ENCODE results near the gene FAXDC2.
"Not testable (repeated sequence)": the region's sequence is repeated elsewhere in the genome, so short reads cannot be mapped to it uniquely, and the experiment has no call there.

Gene FAXDC2

DNA sequence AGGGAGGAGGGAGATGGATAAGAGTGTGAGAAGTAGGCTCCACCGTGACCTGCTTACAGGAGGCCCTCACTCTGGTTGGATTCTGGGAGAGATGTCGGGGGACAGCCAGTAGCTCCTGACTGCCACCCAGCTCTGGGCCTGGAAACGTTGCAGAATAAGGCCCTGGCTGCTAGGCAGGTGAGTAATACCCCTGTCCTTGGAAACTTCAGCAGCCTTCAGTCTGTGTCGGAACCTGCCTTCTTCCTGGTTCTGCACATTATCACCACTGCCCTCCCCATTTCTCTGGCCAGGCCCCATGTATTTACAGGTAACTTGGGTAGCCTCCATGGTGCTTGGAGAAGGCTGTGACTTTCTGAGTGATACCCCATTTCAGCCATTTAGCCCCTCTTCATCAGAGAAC is 26.8 kb downstream of the FAXDC2 start:
- no peak for TF ChIP-seq POLR2AphosphoS5 (IDR thresholded peaks at IDR 0.05; ENCODE audit: low read depth, low read length)
- no peak for TF ChIP-seq SPI1 (IDR thresholded peaks at IDR 0.05; ENCODE audit: low read depth, low read length)
- no peak for TF ChIP-seq PAX5 (IDR thresholded peaks at IDR 0.05; ENCODE audit: insufficient read depth, low read length, severe bottlenecking)
- TF ChIP-seq TAF1 (IDR thresholded peaks at IDR 0.05; ENCODE audit: low read depth, low read length) = no peak
- TF ChIP-seq POU2F2 (IDR thresholded peaks at IDR 0.05; ENCODE audit: low read depth, low read length) = no peak
- TF ChIP-seq POLR2A (IDR thresholded peaks at IDR 0.05; ENCODE audit: low read depth, low read length) = no peak
- FAIRE-seq = no peak
- DNase-seq (ENCODE audit: insufficient read length, low spot score) = no peak

DNA sequence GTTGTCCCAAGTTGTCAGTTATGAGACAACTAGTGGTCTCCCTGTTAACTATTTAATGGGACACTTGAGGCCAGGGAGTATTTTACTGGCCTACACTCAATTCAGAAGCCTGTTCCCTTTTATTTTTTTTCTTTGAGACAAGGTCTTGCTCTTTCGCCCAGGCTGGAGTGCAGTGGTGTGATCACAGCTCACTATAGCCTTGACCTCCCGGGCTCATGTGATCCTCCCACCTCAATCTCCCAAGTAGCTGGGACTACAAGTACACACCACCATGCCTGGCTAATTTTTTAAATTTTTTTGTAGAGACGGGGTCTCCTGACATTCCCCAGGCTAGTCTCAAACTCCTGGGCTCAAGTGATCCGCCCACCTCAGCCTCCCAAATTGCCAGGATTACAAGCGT is 27.5 kb downstream of the FAXDC2 start:
- not testable (repeated sequence) for FAIRE-seq

DNA sequence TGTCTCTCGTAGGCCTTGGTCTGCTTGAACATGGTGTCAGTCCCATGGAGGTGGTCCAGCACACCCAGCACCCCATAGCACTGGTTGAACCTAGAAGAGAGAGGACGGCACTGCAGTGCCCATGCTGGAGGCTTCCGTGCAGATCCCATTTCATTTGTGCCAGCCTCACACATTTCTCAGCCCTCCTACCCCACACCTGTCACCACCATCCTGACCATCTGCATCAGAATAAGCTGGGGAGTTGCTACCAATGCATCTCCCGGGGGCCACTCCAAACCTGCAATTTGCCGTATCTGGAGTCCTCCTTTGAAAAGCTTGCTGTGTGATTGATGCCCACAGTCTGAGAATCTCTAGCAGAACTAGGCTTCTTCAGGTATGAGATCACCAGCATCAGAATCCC is 30.0 kb downstream of the FAXDC2 start:
- FAIRE-seq = no peak
- no peak for DNase-seq (ENCODE audit: insufficient read length, low spot score)
- TF ChIP-seq SPI1 (IDR thresholded peaks at IDR 0.05; ENCODE audit: low read depth, low read length) = no peak
- TF ChIP-seq POLR2AphosphoS5 (IDR thresholded peaks at IDR 0.05; ENCODE audit: low read depth, low read length) = no peak
- TF ChIP-seq PAX5 (IDR thresholded peaks at IDR 0.05; ENCODE audit: insufficient read depth, low read length, severe bottlenecking) = no peak
- TF ChIP-seq POU2F2 (IDR thresholded peaks at IDR 0.05; ENCODE audit: low read depth, low read length) = no peak
- no peak for TF ChIP-seq TAF1 (IDR thresholded peaks at IDR 0.05; ENCODE audit: low read depth, low read length)
- TF ChIP-seq POLR2A (IDR thresholded peaks at IDR 0.05; ENCODE audit: low read depth, low read length) = no peak

More for the DNA sequence above, 27.5 kb downstream of the FAXDC2 start:
- DNase-seq (ENCODE audit: insufficient read length, low spot score) = not testable (repeated sequence)

DNA sequence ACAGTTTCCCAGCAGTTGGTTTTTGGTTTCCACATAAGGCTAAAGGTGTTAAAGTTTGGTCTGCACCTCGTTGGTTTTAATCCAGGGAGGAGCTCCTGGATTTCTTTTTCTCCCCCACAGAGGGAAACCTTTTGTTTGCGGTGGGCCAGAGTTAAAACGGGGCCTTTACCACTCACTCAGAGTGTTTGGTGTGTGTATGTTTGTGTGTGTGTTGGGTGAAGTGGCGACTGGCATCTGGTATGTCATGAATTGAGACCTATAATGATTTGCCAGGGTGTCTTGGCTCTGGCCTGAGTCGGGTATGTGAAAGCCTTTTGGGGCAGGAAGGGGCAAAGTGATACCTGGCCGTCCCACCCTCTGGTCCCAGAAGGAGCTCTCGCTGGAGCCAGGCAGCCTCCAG is 30.9 kb downstream of the FAXDC2 start:
- DNase-seq (ENCODE audit: insufficient read length, low spot score) (no peak), FAIRE-seq (no peak)
- TF ChIP-seq POLR2AphosphoS5 (IDR thresholded peaks at IDR 0.05; ENCODE audit: low read depth, low read length) (no peak), TAF1 (IDR thresholded peaks at IDR 0.05; ENCODE audit: low read depth, low read length) (no peak), SPI1 (IDR thresholded peaks at IDR 0.05; ENCODE audit: low read depth, low read length) (no peak), PAX5 (IDR thresholded peaks at IDR 0.05; ENCODE audit: insufficient read depth, low read length, severe bottlenecking) (no peak), POU2F2 (IDR thresholded peaks at IDR 0.05; ENCODE audit: low read depth, low read length) (no peak), POLR2A (IDR thresholded peaks at IDR 0.05; ENCODE audit: low read depth, low read length) (no peak)

DNA sequence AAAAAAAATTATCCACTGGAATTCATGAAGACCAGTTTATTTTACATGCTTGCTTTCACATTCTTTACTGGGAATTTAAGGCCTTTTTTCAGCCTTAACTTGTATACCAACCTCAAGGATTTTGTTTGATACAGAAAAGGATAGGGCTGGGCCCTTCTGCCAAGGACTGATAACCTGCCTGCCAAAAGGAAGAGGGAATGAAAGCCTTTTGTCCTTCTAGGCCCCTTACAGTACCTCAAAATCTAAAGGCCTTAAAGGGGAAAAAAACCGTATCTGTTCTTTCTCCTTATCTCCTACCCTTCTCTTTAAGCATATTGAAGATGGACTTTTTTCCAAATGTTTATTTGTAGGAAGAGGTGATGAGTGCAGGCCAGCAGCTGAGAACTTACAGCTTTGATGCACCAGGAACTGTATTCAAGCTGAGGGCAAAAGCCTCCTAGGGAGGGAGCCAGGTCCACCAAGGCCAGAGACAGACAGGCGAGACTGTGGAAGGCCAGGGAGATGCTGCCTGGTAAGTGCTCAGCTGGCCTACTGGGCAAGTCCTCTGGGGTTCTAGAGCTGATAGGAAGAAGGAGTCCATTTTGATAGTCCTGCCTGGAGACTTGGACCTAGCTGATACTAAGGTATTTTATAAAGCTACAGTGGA is 31.8 kb downstream of the FAXDC2 start:
- TF ChIP-seq POLR2A (IDR thresholded peaks at IDR 0.05; ENCODE audit: low read depth, low read length) (no peak), PAX5 (IDR thresholded peaks at IDR 0.05; ENCODE audit: insufficient read depth, low read length, severe bottlenecking) (no peak), TAF1 (IDR thresholded peaks at IDR 0.05; ENCODE audit: low read depth, low read length) (no peak), POU2F2 (IDR thresholded peaks at IDR 0.05; ENCODE audit: low read depth, low read length) (no peak), POLR2AphosphoS5 (IDR thresholded peaks at IDR 0.05; ENCODE audit: low read depth, low read length) (no peak), SPI1 (IDR thresholded peaks at IDR 0.05; ENCODE audit: low read depth, low read length) (no peak)
- DNase-seq (ENCODE audit: insufficient read length, low spot score) = no peak
- no peak for FAIRE-seq

DNA sequence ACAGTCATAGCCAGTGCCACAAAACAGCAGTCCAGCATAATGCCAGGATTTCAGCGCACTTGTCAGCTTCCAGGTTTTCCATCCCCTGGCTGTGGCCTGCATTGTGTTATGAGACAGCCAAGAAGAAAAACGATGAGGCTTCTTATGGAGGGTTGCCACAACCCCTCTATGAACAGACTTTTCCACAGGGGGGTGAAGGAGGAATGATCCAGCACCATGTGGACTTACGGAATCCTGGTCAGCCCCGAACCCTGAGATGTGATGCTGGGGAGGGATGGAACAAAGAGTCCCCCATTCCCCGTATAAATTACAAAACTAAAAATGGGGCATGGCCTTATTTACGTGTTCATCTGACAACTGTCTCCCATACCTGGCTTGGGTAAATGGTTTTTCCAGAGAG is 32.6 kb downstream of the FAXDC2 start:
- TF ChIP-seq POU2F2 (IDR thresholded peaks at IDR 0.05; ENCODE audit: low read depth, low read length) (no peak), POLR2AphosphoS5 (IDR thresholded peaks at IDR 0.05; ENCODE audit: low read depth, low read length) (no peak), TAF1 (IDR thresholded peaks at IDR 0.05; ENCODE audit: low read depth, low read length) (no peak), SPI1 (IDR thresholded peaks at IDR 0.05; ENCODE audit: low read depth, low read length) (no peak), PAX5 (IDR thresholded peaks at IDR 0.05; ENCODE audit: insufficient read depth, low read length, severe bottlenecking) (no peak), POLR2A (IDR thresholded peaks at IDR 0.05; ENCODE audit: low read depth, low read length) (no peak)
- FAIRE-seq (no peak), DNase-seq (ENCODE audit: insufficient read length, low spot score) (no peak)

DNA sequence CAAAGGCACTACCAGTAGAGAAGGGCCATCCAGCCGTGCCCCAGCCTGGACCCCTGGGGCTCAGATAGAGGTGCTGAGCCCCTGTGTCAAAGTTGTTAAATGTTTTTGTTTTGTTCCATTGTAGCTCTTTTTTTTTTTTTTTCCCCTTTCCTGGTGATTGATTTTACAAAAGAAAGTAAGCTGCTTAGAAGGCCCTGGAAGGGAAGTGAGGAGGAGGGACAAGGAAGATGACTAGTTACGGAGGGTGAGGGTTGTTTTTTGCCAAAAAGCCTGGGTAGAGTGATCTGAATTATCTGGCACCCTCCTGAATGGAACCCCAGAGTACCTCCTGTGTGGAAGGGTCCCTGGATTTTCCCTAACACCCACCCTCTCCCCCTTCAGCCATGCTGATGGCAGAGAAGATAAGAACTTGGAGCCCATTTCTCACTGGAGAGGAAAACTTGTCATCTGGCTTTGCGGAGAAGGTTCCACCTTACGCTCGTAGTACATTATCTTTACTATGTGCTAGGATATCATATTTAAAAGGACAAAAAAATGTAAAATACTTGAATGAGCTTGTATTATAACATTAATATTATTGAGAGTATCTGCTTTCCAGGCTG is 33.4 kb downstream of the FAXDC2 start:
- no peak for TF ChIP-seq TAF1 (IDR thresholded peaks at IDR 0.05; ENCODE audit: low read depth, low read length)
- no peak for TF ChIP-seq POU2F2 (IDR thresholded peaks at IDR 0.05; ENCODE audit: low read depth, low read length)
- TF ChIP-seq POLR2AphosphoS5 (IDR thresholded peaks at IDR 0.05; ENCODE audit: low read depth, low read length) = no peak
- no peak for TF ChIP-seq SPI1 (IDR thresholded peaks at IDR 0.05; ENCODE audit: low read depth, low read length)
- no peak for TF ChIP-seq POLR2A (IDR thresholded peaks at IDR 0.05; ENCODE audit: low read depth, low read length)
- TF ChIP-seq PAX5 (IDR thresholded peaks at IDR 0.05; ENCODE audit: insufficient read depth, low read length, severe bottlenecking) = no peak
- FAIRE-seq (no peak), DNase-seq (ENCODE audit: insufficient read length, low spot score) (no peak)

DNA sequence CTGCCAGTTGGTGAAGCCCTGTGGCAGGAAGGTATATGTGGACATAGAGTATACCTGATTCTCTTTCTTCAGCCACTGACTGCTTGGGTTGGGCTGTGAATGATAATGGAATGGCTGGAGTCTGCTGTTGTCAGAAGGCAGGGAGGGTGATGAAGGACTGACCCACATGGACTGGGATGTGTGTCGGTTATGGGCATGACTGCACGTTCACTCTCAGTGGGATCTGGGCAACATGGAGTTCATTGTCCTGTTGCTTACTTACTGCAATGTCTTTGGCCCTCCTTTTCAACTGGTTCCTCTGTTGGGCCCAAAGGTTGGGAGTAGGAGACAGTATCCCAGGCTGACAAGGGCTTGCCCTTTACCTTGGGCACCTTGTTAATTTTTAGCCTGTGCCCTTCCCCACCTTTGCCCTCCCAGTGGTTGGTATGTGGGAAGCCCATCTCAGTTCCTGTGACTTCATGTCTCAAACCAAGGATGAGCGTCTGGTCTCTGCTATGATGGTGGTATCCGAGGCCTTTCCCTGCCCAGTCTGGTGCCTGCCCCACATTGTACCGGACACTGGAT is 34.6 kb downstream of the FAXDC2 start:
- DNase-seq (ENCODE audit: insufficient read length, low spot score) = no peak
- TF ChIP-seq POU2F2 (IDR thresholded peaks at IDR 0.05; ENCODE audit: low read depth, low read length) = no peak
- TF ChIP-seq SPI1 (IDR thresholded peaks at IDR 0.05; ENCODE audit: low read depth, low read length) = no peak
- TF ChIP-seq PAX5 (IDR thresholded peaks at IDR 0.05; ENCODE audit: insufficient read depth, low read length, severe bottlenecking) = no peak
- TF ChIP-seq POLR2AphosphoS5 (IDR thresholded peaks at IDR 0.05; ENCODE audit: low read depth, low read length) = no peak
- TF ChIP-seq TAF1 (IDR thresholded peaks at IDR 0.05; ENCODE audit: low read depth, low read length) = no peak
- TF ChIP-seq POLR2A (IDR thresholded peaks at IDR 0.05; ENCODE audit: low read depth, low read length) = no peak
- no peak for FAIRE-seq

DNA sequence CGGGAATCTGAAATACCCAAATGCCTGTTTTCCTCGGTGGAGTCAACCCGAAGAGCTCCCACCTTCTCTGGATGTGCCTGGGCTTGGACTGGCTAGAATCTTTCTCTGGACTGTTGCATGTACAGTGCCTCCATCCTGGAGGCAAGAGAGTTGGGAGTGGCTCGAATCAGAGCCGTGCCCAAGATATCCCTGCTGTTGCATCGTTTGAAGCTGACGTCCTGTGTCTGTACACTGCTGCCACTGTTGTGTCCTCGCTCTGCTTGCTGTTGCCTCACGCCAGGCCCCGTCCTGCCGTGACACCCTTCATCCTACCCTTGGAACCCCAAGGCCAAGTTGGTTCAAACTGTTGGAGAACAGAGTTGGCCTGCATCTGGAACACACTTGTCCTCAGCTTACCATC is 35.4 kb downstream of the FAXDC2 start:
- FAIRE-seq (no peak), DNase-seq (ENCODE audit: insufficient read length, low spot score) (no peak)
- TF ChIP-seq TAF1 (IDR thresholded peaks at IDR 0.05; ENCODE audit: low read depth, low read length) (no peak), PAX5 (IDR thresholded peaks at IDR 0.05; ENCODE audit: insufficient read depth, low read length, severe bottlenecking) (no peak), SPI1 (IDR thresholded peaks at IDR 0.05; ENCODE audit: low read depth, low read length) (no peak), POU2F2 (IDR thresholded peaks at IDR 0.05; ENCODE audit: low read depth, low read length) (no peak)

DNA sequence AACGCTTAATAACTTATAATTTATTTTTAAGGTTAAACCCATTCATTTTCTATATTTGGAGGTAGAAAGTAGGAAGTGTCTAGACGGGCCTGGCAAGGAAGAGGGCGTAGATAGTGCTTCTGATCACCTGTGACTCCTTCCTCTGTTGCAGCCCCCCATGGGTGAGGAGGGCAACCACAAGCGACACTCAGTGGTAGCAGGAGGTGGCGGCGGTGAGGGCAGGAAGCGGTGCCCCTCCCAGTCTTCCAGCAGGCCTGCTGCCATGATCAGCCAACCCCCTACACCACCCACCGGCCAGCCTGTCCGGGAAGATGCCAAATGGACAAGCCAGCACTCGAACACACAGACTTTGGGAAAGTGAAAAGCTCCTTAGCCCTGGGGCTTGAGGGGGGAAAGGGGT is 36.7 kb downstream of the FAXDC2 start:
- DNase-seq (ENCODE audit: insufficient read length, low spot score) = no peak
- no peak for FAIRE-seq
- TF ChIP-seq SPI1 (IDR thresholded peaks at IDR 0.05; ENCODE audit: low read depth, low read length) = no peak
- TF ChIP-seq TAF1 (IDR thresholded peaks at IDR 0.05; ENCODE audit: low read depth, low read length) = no peak
- TF ChIP-seq POLR2A (IDR thresholded peaks at IDR 0.05; ENCODE audit: low read depth, low read length) = no peak
- no peak for TF ChIP-seq POU2F2 (IDR thresholded peaks at IDR 0.05; ENCODE audit: low read depth, low read length)
- TF ChIP-seq PAX5 (IDR thresholded peaks at IDR 0.05; ENCODE audit: insufficient read depth, low read length, severe bottlenecking) = no peak
- no peak for TF ChIP-seq POLR2AphosphoS5 (IDR thresholded peaks at IDR 0.05; ENCODE audit: low read depth, low read length)
